Gastrocnemius medialis (tissue), 4 donors: ENCODE measurements around the gene DPP9. TPM values are rescaled to one million over a fixed set of nuclear protein-coding genes. Genes with fewer than 3 reads are reported as not detected.

Source experiments
- ATAC-seq, 2 donors: fragments of 150-250 bp; one replicate each; pipeline ENCODE4 v1.9.1; 2016
- DNase-seq, 2 donors: peaks; one replicate each; pipeline ENCODE4 v3.0.0-alpha.2; 2019
- H3K27ac ChIP-seq, 4 donors: fragments of 200-600 bp; sonication (generic); 1 replicate in 1 of 4; 2 replicates in 3 of 4; pipeline ENCODE4 v1.5.1; 2016 to 2018; ENCODE audit warnings: mild to moderate bottlenecking in 2 of 4, moderate library complexity in 1 of 4
- H3K27me3 ChIP-seq, 3 donors: fragments of 200-600 bp; sonication (generic) in 2 of 3; 1 replicate in 1 of 3; 2 replicates in 2 of 3; pipeline versions ENCODE4 v1.5.1 to v1.6.0; 2016 to 2019; ENCODE audit warnings: mild to moderate bottlenecking in 1 of 3, moderate library complexity in 1 of 3
- H3K36me3 ChIP-seq, 2 donors: fragments of 200-600 bp; sonication (generic) in 1 of 2; one replicate each; pipeline ENCODE4 v1.5.1; 2017 to 2018
- H3K4me1 ChIP-seq, 2 donors: fragments of 200-600 bp; sonication (generic) in 1 of 2; one replicate each; pipeline ENCODE4 v1.5.1; 2016 to 2017; ENCODE audit warnings: mild to moderate bottlenecking in 2 of 2
- H3K4me3 ChIP-seq, 4 donors: fragments of 200-600 bp; sonication (generic) in 3 of 4; 1 replicate in 1 of 4; 2 replicates in 3 of 4; pipeline ENCODE4 v1.5.1; 2016 to 2019; ENCODE audit warnings: mild to moderate bottlenecking in 2 of 4
- H3K9me3 ChIP-seq, 3 donors: fragments of 200-600 bp; sonication (generic) in 2 of 3; 1 replicate in 1 of 3; 2 replicates in 2 of 3; pipeline ENCODE4 v1.5.1; 2016 to 2019
- POLR2A ChIP-seq, 2 donors: fragments of 450-650 bp; IDR thresholded peaks; one replicate each; pipeline ENCODE4 v1.6.1; 2017; ENCODE audit warnings: antibody characterized with exemption in 2 of 2, mild to moderate bottlenecking in 2 of 2, moderate library complexity in 2 of 2
- in situ Hi-C, 4 donors: fragments of 200-750 bp; cut with MboI; loops; one replicate each; pipeline versions ENCODE4 v1.15.0 to v1.8.0; 2017; ENCODE audit warnings: low sequenced_read_pairs in 4 of 4
- intact Hi-C: fragments of 100-400 bp; cut with DNase I; formaldehyde crosslinking; loops from one replicate; pipeline ENCODE4 v1.15.1; 2023; ENCODE audit warnings: low total_unique reads
- total RNA-seq, 4 donors: library from RNA; depleted of rRNA; stranded (reverse); fragments of >200 nt; gene quantifications; one replicate each; pipeline versions ENCODE4 v1.1.0 to v1.2.3, GENCODE V29; 2016
- TF ChIP-seq, protein P1 (sequence below), 5 experiments: fragments of 450-650 bp in 3 of 5; fragments of 200-600 bp in 2 of 5; sonication (generic) in 2 of 5; IDR thresholded peaks in 4 of 5; conservative IDR thresholded peaks in 1 of 5; 1 replicate in 4 of 5; 2 replicates in 1 of 5; pipeline ENCODE4 v1.5.1; 2016 to 2019; ENCODE audit warnings: antibody characterized with exemption in 5 of 5, mild to moderate bottlenecking in 3 of 5, moderate library complexity in 3 of 5

The DPP9 gene
- total RNA-seq, 4 donors from 2014 or later, result 92.6 to 208 (median 148) TPM

GRCh38 chr19:4705413-4706131 lies 18.1 kb downstream of the DPP9 start:
- no peaks in the 10 kb centered on the region for H3K27me3 ChIP-seq
- no peak for TF ChIP-seq POLR2A (IDR thresholded peaks at IDR 0.05)
- TF ChIP-seq, protein P1, sequence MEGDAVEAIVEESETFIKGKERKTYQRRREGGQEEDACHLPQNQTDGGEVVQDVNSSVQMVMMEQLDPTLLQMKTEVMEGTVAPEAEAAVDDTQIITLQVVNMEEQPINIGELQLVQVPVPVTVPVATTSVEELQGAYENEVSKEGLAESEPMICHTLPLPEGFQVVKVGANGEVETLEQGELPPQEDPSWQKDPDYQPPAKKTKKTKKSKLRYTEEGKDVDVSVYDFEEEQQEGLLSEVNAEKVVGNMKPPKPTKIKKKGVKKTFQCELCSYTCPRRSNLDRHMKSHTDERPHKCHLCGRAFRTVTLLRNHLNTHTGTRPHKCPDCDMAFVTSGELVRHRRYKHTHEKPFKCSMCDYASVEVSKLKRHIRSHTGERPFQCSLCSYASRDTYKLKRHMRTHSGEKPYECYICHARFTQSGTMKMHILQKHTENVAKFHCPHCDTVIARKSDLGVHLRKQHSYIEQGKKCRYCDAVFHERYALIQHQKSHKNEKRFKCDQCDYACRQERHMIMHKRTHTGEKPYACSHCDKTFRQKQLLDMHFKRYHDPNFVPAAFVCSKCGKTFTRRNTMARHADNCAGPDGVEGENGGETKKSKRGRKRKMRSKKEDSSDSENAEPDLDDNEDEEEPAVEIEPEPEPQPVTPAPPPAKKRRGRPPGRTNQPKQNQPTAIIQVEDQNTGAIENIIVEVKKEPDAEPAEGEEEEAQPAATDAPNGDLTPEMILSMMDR (IDR thresholded peaks at IDR 0.05 in 4 of 5, conservative IDR thresholded peaks at IDR 0.05 in 1 of 5), result no peak
- no peaks in the 10 kb centered on the region for H3K9me3 ChIP-seq
- H3K36me3 ChIP-seq, result peaks cover 0 to 35% of the 10 kb centered on the region in 2 donors
- no peak overlapping the region for H3K4me3 ChIP-seq
- peak overlapping the region; percentile 89 to 100 (median 97) for H3K27ac ChIP-seq
- no peak for DNase-seq
- ATAC-seq, result no peak
- H3K4me1 ChIP-seq, result peaks cover 80 to 84% of the 10 kb centered on the region in 2 donors
- in situ Hi-C loops, result no loop called here
- intact Hi-C loops, result no loop called here

- H3K4me3 ChIP-seq, result peak overlapping the region in 2 of 4 donors; percentile 7 to 32
- in situ Hi-C loops (no loop called here), intact Hi-C loops (no loop called here)
- no peaks in the 10 kb centered on the region for H3K27me3 ChIP-seq
- ATAC-seq (peak; percentile 76 to 78), DNase-seq (peak; percentile 79 to 90)
- no peaks in the 10 kb centered on the region for H3K9me3 ChIP-seq
- H3K27ac ChIP-seq, result peak overlapping the region; percentile 89 to 100 (median 97)
- peaks cover 0 to 45% of the 10 kb centered on the region in 2 donors for H3K36me3 ChIP-seq
- TF ChIP-seq POLR2A (IDR thresholded peaks at IDR 0.05), result peak in 1 of 2 donors; percentile 41
- TF ChIP-seq, protein P1 (IDR thresholded peaks at IDR 0.05 in 4 of 5, conservative IDR thresholded peaks at IDR 0.05 in 1 of 5), result no peak
- H3K4me1 ChIP-seq, result peaks cover 67 to 71% of the 10 kb centered on the region in 2 donors
Observed at GRCh38 chr19:4704317-4704673, 19.3 kb downstream of the DPP9 start.

- Histone ChIP-seq H3K27ac (peak overlapping the region; percentile 89 to 100 (median 97)), H3K4me3 (peak overlapping the region in 2 of 4 donors; percentile 7 to 32), H3K4me1 (peaks cover 64 to 66% of the 10 kb centered on the region in 2 donors), H3K27me3 (no peaks in the 10 kb centered on the region), H3K36me3 (peaks cover 0 to 47% of the 10 kb centered on the region in 2 donors), H3K9me3 (no peaks in the 10 kb centered on the region)
- no peak for DNase-seq
- intact Hi-C loops, result no loop called here
- ATAC-seq, result peak in 1 of 2 donors; percentile 1
- TF ChIP-seq, protein P1 (IDR thresholded peaks at IDR 0.05 in 4 of 5, conservative IDR thresholded peaks at IDR 0.05 in 1 of 5), result no peak
- TF ChIP-seq POLR2A (IDR thresholded peaks at IDR 0.05), result no peak
- in situ Hi-C loops, result no loop called here
Observed at GRCh38 chr19:4703671-4704316, 19.8 kb downstream of the DPP9 start.

DNA sequence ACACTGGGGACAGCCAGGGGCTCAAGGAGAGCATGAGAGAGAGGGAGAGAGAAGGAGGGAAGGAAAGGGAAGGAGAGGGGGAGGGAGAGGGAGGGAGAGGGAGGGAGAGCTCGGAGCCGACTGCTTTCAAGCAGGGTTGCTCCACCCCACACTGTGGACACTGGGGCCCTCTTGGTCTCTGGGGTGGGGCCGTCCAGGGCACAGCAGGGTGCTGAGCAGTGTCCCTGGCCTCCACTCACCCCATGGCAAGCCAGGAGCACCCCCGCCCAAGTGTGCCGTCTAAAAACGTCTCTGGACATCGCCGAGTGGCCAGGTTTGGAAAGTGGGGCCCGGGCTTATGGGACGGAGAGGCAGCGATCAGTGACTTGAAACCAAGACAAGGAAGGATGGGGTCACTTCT lies 20.9 kb downstream of the DPP9 start:
- TF ChIP-seq, protein P1 (IDR thresholded peaks at IDR 0.05 in 4 of 5, conservative IDR thresholded peaks at IDR 0.05 in 1 of 5), result no peak
- TF ChIP-seq POLR2A (IDR thresholded peaks at IDR 0.05), result no peak
- intact Hi-C loops (no loop called here), in situ Hi-C loops (no loop called here)
- no peak overlapping the region for H3K4me3 ChIP-seq
- no peaks in the 10 kb centered on the region for H3K9me3 ChIP-seq
- DNase-seq (no peak), ATAC-seq (no peak)
- H3K27ac ChIP-seq, result peak overlapping the region; percentile 89 to 100 (median 97)
- peaks cover 0 to 56% of the 10 kb centered on the region in 2 donors for H3K36me3 ChIP-seq
- H3K27me3 ChIP-seq, result no peaks in the 10 kb centered on the region
- H3K4me1 ChIP-seq, result peaks cover 56 to 57% of the 10 kb centered on the region in 2 donors
